ENCODE results near the gene FCRL3.

Gene FCRL3

GRCh38 chr1:157682710-157683437 is 17.7 kb downstream of the FCRL3 start:
- H3K36me3 ChIP-seq (ENCODE audit: control insufficient read depth in 2 of 2, insufficient read depth in 1 of 2, low read length in 2 of 2) = no peaks in the 10 kb centered on the region
- H3K9me3 ChIP-seq (ENCODE audit: control insufficient read depth, insufficient read depth, low read depth, low read length) = no peaks in the 10 kb centered on the region
- TF ChIP-seq ATF2 (tag by site-specific recombination; IDR thresholded peaks at IDR 0.05; ENCODE audit: low read depth) (no peak), ZNF211 (tag by site-specific recombination; IDR thresholded peaks at IDR 0.05; ENCODE audit: low read depth) (no peak), ZNF776 (tag by site-specific recombination; IDR thresholded peaks at IDR 0.05; ENCODE audit: borderline replicate concordance) (no peak), ZNF501 (tag by site-specific recombination; IDR thresholded peaks at IDR 0.05) (no peak), ZIC2 (tag by site-specific recombination; IDR thresholded peaks at IDR 0.05) (no peak), ZNF362 (tag by site-specific recombination; IDR thresholded peaks at IDR 0.05) (no peak), REST (tag by site-specific recombination; IDR thresholded peaks at IDR 0.05) (no peak), ZNF639 (tag by site-specific recombination; IDR thresholded peaks at IDR 0.05) (no peak), ZNF174 (tag by site-specific recombination; IDR thresholded peaks at IDR 0.05) (no peak), ZBTB20 (tag by site-specific recombination; IDR thresholded peaks at IDR 0.05) (no peak), ZNF701 (tag by site-specific recombination; IDR thresholded peaks at IDR 0.05) (no peak), ZBTB17 (tag by site-specific recombination; IDR thresholded peaks at IDR 0.05) (no peak), ZNF518A (tag by site-specific recombination; conservative IDR thresholded peaks at IDR 0.05; ENCODE audit: low read depth) (no peak), KLF17 (tag by site-specific recombination; IDR thresholded peaks at IDR 0.05) (no peak), ZNF626 (tag by site-specific recombination; IDR thresholded peaks at IDR 0.05) (no peak)
- no peak overlapping the region for H3K27ac ChIP-seq (ENCODE audit: extremely low read depth, low read depth, low read length)
- no peaks in the 10 kb centered on the region for H3K4me1 ChIP-seq (ENCODE audit: control insufficient read depth, insufficient read depth, low read length)
- ChIA-PET CTCF (interaction anchor here (0.7 to 2.0 kb wide), 3 partner anchors 8 to 522 kb away, joined by 3 to 6 read pairs (median 5); no protein-coding TSS in a partner anchor), POLR2A (no interaction called here)
- no peak overlapping the region for H3K4me3 ChIP-seq (ENCODE audit: low read depth, low read length)

All from HEK293 (cell line).